Activated CD4-positive, alpha-beta memory T cell treated with anti-CD3 and anti-CD28 coated beads for 36 hours (primary cell): ENCODE measurements around the gene HPGDS. TPM values are rescaled to one million over a fixed set of nuclear protein-coding genes. Genes with fewer than 3 reads are reported as not detected.
"Not testable (repeated sequence)": the region's sequence is repeated elsewhere in the genome, so short reads cannot be mapped to it uniquely, and the experiment has no call there.

Experiments
- CTCF ChIA-PET: fragments of 350-600 bp; sonication (Branson Sonifier 250); formaldehyde crosslinking; loops from one replicate; lab custom pipeline; 2021; ENCODE audit warnings: antibody characterized with exemption, inconsistent platforms; lab: Charles Lee
- POLR2A ChIA-PET: fragments of 350-600 bp; sonication (Branson Sonifier 250); formaldehyde crosslinking; loops from one replicate; lab custom pipeline; 2021; ENCODE audit warnings: antibody characterized with exemption; lab: Charles Lee
- DNase-seq: peaks from one replicate; pipeline ENCODE4 v3.0.0-alpha.2; 2020
- H3K27ac Mint-ChIP-seq: one replicate; pipeline ENCODE4 v1.8.0; 2021; ENCODE audit warnings: mixed read lengths
- H3K27me3 Mint-ChIP-seq: one replicate; pipeline ENCODE4 v1.8.0; 2021; ENCODE audit warnings: mixed read lengths
- H3K36me3 Mint-ChIP-seq: one replicate; pipeline ENCODE4 v1.8.0; 2021; ENCODE audit warnings: mixed read lengths
- H3K4me1 Mint-ChIP-seq: one replicate; pipeline ENCODE4 v1.8.0; 2021; ENCODE audit warnings: low read depth, mixed read lengths
- H3K4me3 Mint-ChIP-seq: one replicate; pipeline ENCODE4 v1.8.0; 2021; ENCODE audit warnings: mild to moderate bottlenecking, mixed read lengths
- H3K9me3 Mint-ChIP-seq: one replicate; pipeline ENCODE4 v1.8.0; 2021; ENCODE audit warnings: mixed read lengths
- intact Hi-C: fragments of 100-400 bp; cut with micrococcal nuclease; formaldehyde crosslinking; loops from one replicate; pipeline ENCODE4 v1.15.1; 2023
- total RNA-seq, 2 experiments: library from RNA; stranded (reverse); gene quantifications; one replicate each; pipeline ENCODE4 v1.2.3, GENCODE V29; 2021

The HPGDS gene
- under 1 TPM in 1 of 2 experiments, not detected in 1; 0.34 TPM for total RNA-seq

DNA sequence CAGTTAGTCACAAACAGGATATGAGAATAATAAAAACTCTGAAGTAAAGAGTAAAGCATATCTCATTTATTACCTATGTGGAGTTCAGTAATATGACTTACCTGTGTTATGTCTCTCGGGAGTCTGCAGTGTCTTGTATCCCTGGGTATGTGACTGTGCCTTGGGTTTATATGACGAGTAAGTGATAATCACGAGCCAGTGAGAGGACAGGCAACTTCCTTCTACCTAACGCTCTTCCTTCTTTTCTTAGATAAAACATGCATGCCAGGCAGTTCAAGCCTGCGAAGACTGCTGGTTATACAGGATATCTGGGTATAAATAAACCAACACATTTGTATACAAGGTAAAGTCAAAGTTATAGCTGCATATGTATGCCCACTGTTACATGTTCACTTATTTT, at the start of gene HPGDS:
Gene HPGDS (minus strand): TSS at position 143 of the 400 bp plus-strand sequence. CDS start 8,207 bp downstream, outside the sequence.
- intact Hi-C loops, result no loop called here
- POLR2A ChIA-PET, result no interaction called here
- peaks cover 25% of the 10 kb centered on the region for H3K4me1 Mint-ChIP-seq
- no peak within 1 kb of the TSS for H3K4me3 Mint-ChIP-seq
- no peaks in the 10 kb centered on the region for H3K9me3 Mint-ChIP-seq
- no peaks in the 10 kb centered on the region for H3K36me3 Mint-ChIP-seq
- H3K27ac Mint-ChIP-seq, result no peak within 1 kb of the TSS
- no peaks in the 10 kb centered on the region for H3K27me3 Mint-ChIP-seq
- DNase-seq, result no peak
- CTCF ChIA-PET, result interaction anchor here (0.9 kb wide), 1 partner anchor 53 kb away, joined by 3 read pairs; no protein-coding TSS in a partner anchor

DNA sequence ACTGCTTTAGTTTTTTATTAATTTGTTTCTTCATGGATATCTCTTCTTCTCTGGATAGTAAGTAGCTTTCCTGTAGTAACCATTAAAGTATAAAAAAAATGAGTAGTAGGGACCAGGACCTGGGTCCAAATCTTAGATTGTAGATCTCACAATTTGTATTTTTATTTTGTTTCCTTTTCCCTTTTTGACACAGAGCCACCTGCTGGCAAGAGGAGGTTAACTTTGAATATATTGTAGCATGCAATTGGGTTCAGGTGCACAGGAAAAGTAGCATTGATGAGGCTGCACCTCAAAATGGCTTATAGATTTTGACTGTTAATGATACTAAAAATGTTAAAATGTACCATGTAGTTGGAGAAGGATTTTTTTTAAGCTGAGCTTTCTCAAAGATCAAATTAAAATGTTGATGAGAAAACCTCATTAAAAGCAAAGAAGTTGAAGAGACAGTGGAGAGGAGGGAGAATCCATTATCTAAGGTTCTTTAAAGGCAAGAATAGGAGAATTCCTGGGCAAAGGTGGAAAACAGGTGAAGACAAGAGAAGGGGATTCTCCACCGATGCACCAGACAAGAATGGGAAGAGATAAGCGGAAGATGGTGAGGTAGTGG, 48.3 kb upstream of the HPGDS start:
- intact Hi-C loops, result loop anchor here (1.0 to 5.0 kb wide), 2 partner anchors 87 to 599 kb away; no protein-coding TSS in a partner anchor
- H3K36me3 Mint-ChIP-seq, result no peaks in the 10 kb centered on the region
- POLR2A ChIA-PET, result no interaction called here
- DNase-seq, result peak; percentile 12
- H3K4me3 Mint-ChIP-seq, result no peak overlapping the region
- no peak overlapping the region for H3K27ac Mint-ChIP-seq
- no peaks in the 10 kb centered on the region for H3K9me3 Mint-ChIP-seq
- CTCF ChIA-PET, result interaction anchor here (0.7 to 2.6 kb wide), 6 partner anchors 13 to 88 kb away, joined by 3 to 17 read pairs (median 4); no protein-coding TSS in a partner anchor
- no peaks in the 10 kb centered on the region for H3K4me1 Mint-ChIP-seq
- peaks cover 6% of the 10 kb centered on the region for H3K27me3 Mint-ChIP-seq

DNA sequence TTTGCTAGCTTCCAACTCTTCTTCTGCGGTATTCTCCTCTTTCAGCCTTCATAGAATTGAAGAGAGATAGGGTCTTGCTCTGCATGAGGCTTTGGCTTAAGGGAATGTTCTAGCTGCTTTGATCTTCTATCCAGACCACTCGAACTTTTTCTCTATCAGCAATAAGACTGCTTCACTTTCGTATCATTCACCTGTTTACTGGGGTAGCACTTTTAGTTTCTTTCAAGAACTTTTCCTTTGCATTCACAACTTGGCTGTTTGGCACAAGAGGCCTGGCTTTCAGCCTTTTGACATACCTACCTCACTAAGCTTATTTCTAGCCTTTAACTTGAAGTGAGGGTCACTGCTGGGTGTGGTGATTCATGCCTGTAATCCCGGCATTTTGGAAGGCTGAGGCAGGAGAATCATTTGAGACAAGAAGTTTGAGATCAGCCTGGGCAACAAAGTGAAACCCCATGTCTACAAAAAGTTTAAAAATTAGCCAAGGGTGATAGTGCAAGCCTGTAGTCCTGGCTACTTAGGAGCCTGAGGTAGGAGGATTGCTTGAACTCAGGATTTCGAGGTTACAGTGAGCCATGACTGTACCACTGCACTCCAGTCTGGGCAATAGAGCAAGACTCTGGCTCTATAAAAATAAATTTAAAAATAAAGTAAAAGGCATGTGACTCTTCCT, 47.1 kb upstream of the HPGDS start:
- no peak for DNase-seq
- Mint-ChIP-seq H3K4me3 (no peak overlapping the region), H3K36me3 (no peaks in the 10 kb centered on the region), H3K4me1 (no peaks in the 10 kb centered on the region), H3K9me3 (no peaks in the 10 kb centered on the region), H3K27ac (no peak overlapping the region), H3K27me3 (peaks cover 6% of the 10 kb centered on the region)
- ChIA-PET CTCF (interaction anchor here (0.7 to 2.6 kb wide), 6 partner anchors 12 to 87 kb away, joined by 3 to 17 read pairs (median 4); no protein-coding TSS in a partner anchor), POLR2A (no interaction called here)
- intact Hi-C loops, result loop anchor here (1.0 to 5.0 kb wide), 2 partner anchors 85 to 597 kb away; no protein-coding TSS in a partner anchor

DNA sequence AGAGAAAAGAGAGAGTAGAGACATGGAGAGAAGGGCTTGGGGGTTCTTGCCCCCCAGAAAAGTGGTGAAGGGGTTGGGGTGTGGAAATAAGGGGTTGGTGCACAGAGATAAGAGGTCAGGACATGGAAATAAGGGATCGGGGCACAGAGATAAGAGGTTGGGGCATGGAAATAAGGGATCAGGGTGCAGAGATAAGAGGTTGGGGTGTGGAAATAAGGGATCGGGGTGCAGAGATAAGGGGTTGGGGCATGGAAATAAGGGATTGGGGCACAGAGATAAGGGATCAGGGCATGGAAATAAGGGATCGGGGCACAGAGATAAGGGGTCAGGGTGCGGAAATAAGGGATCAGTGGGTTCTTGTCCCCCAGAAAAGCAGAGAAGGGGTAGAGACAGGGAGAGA, 45.3 kb upstream of the HPGDS start:
- H3K27me3 Mint-ChIP-seq, DNase-seq, H3K4me3 Mint-ChIP-seq, intact Hi-C loops, CTCF ChIA-PET, POLR2A ChIA-PET, H3K36me3 Mint-ChIP-seq, H3K27ac Mint-ChIP-seq, H3K4me1 Mint-ChIP-seq, H3K9me3 Mint-ChIP-seq: not testable (repeated sequence)

DNA sequence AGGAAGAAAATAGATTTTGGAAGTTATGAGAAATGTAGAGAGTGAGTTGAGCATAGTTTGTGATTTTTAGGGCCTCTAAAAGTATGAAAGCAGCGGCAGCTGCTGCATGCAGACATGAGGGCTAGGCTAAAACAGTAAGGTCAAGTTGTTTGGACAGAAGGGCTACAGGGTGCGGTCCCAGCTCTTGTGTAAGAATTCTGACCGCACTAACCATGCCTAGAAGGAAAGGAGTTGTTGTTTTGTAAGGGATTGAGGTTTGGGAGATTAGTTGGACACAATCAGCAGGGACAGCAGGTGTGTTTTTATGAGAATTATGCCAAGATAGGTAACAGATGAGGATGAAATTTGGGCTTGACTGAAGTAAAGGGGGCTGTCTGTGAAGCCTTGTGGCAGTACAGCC, 42.8 kb upstream of the HPGDS start:
- CTCF ChIA-PET, H3K9me3 Mint-ChIP-seq, H3K27me3 Mint-ChIP-seq, H3K27ac Mint-ChIP-seq, intact Hi-C loops, H3K36me3 Mint-ChIP-seq, H3K4me3 Mint-ChIP-seq, DNase-seq, H3K4me1 Mint-ChIP-seq, POLR2A ChIA-PET: not testable (repeated sequence)

DNA sequence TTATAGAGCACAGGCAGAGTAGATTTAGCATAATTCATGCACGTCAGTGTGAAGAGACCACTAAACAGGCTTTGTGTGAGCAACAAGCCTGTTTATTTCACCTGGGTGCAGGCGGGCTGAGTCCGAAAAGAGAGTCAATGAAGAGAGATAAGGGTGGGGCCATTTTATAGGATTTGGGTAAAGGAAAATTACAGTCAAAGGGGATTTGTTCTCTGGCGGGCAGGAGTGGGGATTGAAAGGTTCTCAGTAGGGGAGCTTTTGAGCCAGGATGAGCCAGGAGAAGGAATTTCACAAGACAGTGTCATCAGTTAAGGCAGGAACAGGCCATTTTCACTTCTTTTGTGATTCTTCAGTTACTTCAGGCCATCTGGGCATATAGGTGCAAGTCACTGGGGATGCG, 40.3 kb upstream of the HPGDS start:
- H3K27me3 Mint-ChIP-seq, DNase-seq, CTCF ChIA-PET, H3K27ac Mint-ChIP-seq, H3K4me3 Mint-ChIP-seq, H3K36me3 Mint-ChIP-seq, H3K9me3 Mint-ChIP-seq, H3K4me1 Mint-ChIP-seq, intact Hi-C loops, POLR2A ChIA-PET: not testable (repeated sequence)

DNA sequence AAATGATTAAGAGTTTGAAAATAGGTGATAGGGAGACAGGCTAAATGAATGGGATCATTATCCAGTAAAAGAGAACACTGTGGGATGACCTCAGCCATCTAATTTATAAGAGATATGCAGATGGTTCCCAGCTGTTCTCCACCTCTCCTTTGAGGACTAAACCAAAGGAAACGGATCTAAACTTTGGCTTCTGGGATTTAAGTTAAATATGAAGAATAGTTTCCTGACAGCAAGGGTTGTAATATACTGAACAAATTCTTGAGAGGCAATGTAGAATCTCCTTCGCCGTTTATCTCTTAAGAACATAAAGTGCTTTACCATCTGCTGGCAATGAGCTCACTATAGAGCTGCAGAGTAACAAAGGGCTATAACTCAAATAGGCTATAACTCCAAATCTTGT, 35.4 kb upstream of the HPGDS start:
- H3K36me3 Mint-ChIP-seq, result no peaks in the 10 kb centered on the region
- intact Hi-C loops, result no loop called here
- peaks cover 1% of the 10 kb centered on the region for H3K27me3 Mint-ChIP-seq
- ChIA-PET CTCF (interaction anchor here (0.9 to 1.4 kb wide), 2 partner anchors 12 to 72 kb away, joined by 3 to 4 read pairs; no protein-coding TSS in a partner anchor), POLR2A (no interaction called here)
- no peaks in the 10 kb centered on the region for H3K9me3 Mint-ChIP-seq
- H3K27ac Mint-ChIP-seq, result no peak overlapping the region
- DNase-seq, result no peak
- H3K4me3 Mint-ChIP-seq, result no peak overlapping the region
- no peaks in the 10 kb centered on the region for H3K4me1 Mint-ChIP-seq

DNA sequence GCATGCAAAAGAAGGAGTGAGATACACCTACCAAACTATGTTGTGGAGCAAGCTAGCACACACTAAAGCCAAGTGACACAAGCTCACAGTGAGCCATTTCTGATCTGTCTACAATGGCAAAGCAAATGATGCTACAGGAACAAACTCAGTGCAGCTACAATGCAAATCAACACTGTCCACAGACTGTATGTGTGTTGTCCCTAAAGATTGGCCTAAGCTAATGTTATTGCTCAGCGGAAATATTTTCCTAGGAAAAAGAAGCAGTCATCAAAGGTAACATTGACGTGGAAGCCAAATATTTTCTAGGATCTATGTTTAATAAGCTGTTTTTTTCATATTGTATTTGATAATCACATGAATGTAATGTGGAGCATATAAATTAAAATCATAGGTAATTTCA, 34.7 kb upstream of the HPGDS start:
- DNase-seq, result no peak
- Mint-ChIP-seq H3K4me3 (no peak overlapping the region), H3K27me3 (peaks cover 1% of the 10 kb centered on the region), H3K4me1 (no peaks in the 10 kb centered on the region), H3K9me3 (no peaks in the 10 kb centered on the region), H3K27ac (no peak overlapping the region), H3K36me3 (no peaks in the 10 kb centered on the region)
- CTCF ChIA-PET, result interaction anchor here (0.9 to 1.4 kb wide), 2 partner anchors 13 to 71 kb away, joined by 3 to 4 read pairs; no protein-coding TSS in a partner anchor
- POLR2A ChIA-PET, result no interaction called here
- intact Hi-C loops, result no loop called here

DNA sequence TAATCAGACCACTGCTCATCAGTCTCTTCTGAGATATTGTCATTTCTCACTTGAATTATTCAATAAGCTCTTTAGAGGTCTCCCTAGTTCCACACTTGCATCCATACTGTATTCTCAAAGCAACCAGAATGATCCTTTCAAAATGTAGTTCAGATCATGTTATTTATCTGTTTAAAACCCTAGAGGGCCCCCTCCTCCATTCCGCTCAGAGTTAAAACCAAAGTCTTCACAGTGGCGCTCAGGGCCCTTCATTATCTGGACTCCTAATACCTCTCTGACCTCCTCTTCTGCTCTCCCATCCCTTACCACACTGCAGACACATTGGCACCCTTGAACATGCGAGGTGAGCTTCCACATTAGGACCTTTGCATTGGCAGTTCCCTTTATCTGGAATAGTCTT, 32.7 kb upstream of the HPGDS start:
- intact Hi-C loops, result no loop called here
- ChIA-PET POLR2A (no interaction called here), CTCF (no interaction called here)
- Mint-ChIP-seq H3K9me3 (no peaks in the 10 kb centered on the region), H3K27ac (no peak overlapping the region), H3K27me3 (peaks cover 1% of the 10 kb centered on the region), H3K4me3 (no peak overlapping the region), H3K4me1 (no peaks in the 10 kb centered on the region), H3K36me3 (no peaks in the 10 kb centered on the region)
- DNase-seq, result no peak

DNA sequence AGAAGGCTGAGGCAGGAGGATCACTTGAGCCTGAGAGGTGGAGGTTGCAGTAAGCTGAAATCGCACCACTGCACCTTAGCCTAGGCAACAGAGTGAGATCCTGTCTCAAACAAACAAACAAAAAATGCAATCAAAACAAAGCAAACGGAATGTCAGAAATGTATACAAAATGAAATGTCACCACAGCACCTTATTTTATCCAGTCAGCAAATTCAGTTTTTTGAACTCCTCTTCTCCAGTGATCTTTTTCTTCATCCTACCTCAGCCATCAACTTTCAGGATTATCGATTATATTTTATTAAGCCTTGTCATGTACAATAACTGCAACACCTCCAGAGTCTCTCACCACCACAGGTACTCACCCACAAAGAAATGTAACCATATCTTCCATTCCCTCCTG, 31.1 kb upstream of the HPGDS start:
- Mint-ChIP-seq H3K4me3 (no peak overlapping the region), H3K27me3 (peaks cover 1% of the 10 kb centered on the region), H3K4me1 (no peaks in the 10 kb centered on the region), H3K27ac (no peak overlapping the region), H3K9me3 (no peaks in the 10 kb centered on the region), H3K36me3 (no peaks in the 10 kb centered on the region)
- CTCF ChIA-PET, result no interaction called here
- DNase-seq, result no peak
- POLR2A ChIA-PET, result no interaction called here
- intact Hi-C loops, result no loop called here

DNA sequence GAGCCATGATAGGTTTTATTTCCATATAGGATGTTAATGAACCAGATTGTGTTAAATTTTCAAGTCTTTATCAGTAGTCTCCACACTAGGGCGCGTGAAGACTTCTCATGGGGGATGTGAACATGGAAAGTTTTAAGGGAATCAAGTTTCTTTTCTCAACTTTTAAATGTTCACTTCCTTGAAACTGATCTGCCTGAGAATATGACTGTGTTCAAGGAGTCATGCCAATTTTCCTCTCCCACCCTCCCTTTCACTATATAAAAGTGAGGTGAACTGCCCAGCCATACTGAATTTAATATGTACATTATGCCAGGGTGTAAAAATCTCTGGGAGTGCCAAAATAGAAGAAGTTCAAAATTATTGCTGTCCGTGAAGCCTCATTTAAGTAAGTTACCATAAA, 30.4 kb upstream of the HPGDS start:
- no peak overlapping the region for H3K4me3 Mint-ChIP-seq
- H3K9me3 Mint-ChIP-seq, result no peaks in the 10 kb centered on the region
- peaks cover 1% of the 10 kb centered on the region for H3K27me3 Mint-ChIP-seq
- ChIA-PET CTCF (no interaction called here), POLR2A (no interaction called here)
- DNase-seq, result no peak
- intact Hi-C loops, result no loop called here
- no peaks in the 10 kb centered on the region for H3K36me3 Mint-ChIP-seq
- no peaks in the 10 kb centered on the region for H3K4me1 Mint-ChIP-seq
- no peak overlapping the region for H3K27ac Mint-ChIP-seq

DNA sequence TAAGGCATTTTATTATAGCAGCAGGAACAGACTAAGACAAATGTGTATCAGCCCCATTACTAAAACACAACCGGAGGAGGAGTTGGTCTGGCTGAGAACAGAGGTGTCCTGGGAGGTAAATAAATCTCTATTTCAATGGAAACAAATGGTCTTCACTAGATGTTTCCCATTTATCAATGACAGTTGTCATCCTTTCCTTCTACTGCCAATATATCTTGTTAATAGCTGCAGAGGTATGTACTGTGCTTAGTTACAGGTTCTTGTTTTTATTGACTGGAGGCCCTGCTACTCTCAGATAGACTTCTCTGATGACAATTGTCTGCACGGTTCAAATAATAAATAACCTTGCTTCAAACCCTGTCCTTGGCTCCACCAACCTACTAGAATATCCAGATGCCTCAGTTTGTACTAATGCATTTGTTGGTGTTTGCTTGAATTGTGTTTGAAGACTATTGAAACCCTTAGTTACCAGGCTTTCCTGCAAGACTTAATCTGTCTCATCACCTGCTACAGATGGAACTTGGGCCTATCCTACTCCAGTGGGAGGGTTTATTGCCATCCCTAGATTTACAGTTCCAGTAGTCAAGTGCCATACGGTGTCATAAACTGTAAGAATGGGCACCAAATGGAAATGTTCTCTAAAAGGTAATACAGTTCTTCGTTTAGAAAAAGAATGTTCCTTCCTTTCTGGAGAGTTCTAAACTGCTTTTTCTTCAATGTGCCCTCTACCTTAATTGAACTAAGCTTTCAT, 29.8 kb upstream of the HPGDS start:
- Mint-ChIP-seq H3K4me1 (no peaks in the 10 kb centered on the region), H3K4me3 (no peak overlapping the region), H3K36me3 (no peaks in the 10 kb centered on the region), H3K27me3 (no peaks in the 10 kb centered on the region), H3K9me3 (no peaks in the 10 kb centered on the region), H3K27ac (no peak overlapping the region)
- intact Hi-C loops, result no loop called here
- POLR2A ChIA-PET, result no interaction called here
- CTCF ChIA-PET, result no interaction called here
- no peak for DNase-seq
